ENCODE results near the gene GTPBP8. TPM values are rescaled to one million over a fixed set of nuclear protein-coding genes. Genes with fewer than 3 reads are reported as not detected.

GTPBP8 gene
- total RNA-seq, 3 donors from 2014 or later = 11.8 to 17.4 (median 17.0) TPM

- intact Hi-C loops (cut with DNase I, micrococcal nuclease) = no loop called here
- TF ChIP-seq, protein P1, sequence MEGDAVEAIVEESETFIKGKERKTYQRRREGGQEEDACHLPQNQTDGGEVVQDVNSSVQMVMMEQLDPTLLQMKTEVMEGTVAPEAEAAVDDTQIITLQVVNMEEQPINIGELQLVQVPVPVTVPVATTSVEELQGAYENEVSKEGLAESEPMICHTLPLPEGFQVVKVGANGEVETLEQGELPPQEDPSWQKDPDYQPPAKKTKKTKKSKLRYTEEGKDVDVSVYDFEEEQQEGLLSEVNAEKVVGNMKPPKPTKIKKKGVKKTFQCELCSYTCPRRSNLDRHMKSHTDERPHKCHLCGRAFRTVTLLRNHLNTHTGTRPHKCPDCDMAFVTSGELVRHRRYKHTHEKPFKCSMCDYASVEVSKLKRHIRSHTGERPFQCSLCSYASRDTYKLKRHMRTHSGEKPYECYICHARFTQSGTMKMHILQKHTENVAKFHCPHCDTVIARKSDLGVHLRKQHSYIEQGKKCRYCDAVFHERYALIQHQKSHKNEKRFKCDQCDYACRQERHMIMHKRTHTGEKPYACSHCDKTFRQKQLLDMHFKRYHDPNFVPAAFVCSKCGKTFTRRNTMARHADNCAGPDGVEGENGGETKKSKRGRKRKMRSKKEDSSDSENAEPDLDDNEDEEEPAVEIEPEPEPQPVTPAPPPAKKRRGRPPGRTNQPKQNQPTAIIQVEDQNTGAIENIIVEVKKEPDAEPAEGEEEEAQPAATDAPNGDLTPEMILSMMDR (IDR thresholded peaks at IDR 0.05) = no peak
- H3K9me3 ChIP-seq = peaks cover 9% of the 10 kb centered on the region
- H3K4me1 ChIP-seq (ENCODE audit: low read depth) = no peaks in the 10 kb centered on the region
- H3K4me3 ChIP-seq = no peak overlapping the region
- DNase-seq = no peak
- no peaks in the 10 kb centered on the region for H3K36me3 ChIP-seq (ENCODE audit: low read depth)
- no peak for ATAC-seq
Measured at GRCh38 chr3:112965656-112966055, 25.1 kb upstream of the GTPBP8 start.

DNA sequence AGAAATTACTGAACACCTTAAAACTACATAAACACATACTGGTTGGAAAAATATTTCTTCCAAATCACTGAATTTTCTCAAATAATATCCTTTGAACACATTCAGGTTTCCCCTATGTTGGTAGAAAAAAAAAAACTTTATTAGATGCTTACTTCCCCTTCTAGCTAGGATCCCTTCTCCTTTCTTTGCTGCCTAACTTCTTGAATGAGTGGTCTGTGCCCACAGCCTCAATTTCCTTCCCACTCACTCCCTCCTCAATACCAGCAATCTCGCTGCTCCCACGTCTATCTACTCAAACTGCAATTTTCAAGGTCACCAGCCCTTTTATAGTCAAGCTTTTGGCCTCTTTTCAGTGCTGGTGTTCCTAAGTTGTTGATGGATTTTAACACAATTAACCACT lies 24.2 kb upstream of the GTPBP8 start:
- Histone ChIP-seq H3K9me3 (peaks cover 9% of the 10 kb centered on the region), H3K4me1 (ENCODE audit: low read depth) (no peaks in the 10 kb centered on the region), H3K4me3 (no peak overlapping the region), H3K36me3 (ENCODE audit: low read depth) (no peaks in the 10 kb centered on the region)
- DNase-seq (no peak), ATAC-seq (no peak)
- intact Hi-C loops (cut with DNase I, micrococcal nuclease) = no loop called here
- TF ChIP-seq, protein P1 (IDR thresholded peaks at IDR 0.05) = no peak

DNA sequence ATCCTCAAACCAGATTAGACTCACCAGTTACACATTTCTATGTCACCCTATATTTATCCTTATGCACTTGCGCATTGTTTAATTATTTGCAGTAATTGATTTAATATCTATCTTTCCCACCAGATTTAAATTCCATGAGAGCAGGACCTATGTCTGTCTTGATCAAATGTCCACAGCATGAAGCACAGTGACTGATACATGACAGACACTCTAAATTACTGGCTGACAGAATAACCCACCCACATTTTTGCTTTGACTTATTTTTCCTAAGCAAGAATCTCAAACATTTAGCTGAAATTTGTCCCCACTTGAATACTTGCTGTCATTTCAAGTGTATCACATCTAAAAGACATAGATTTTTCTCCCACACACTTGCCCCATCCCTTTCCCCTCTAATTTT lies 23.4 kb upstream of the GTPBP8 start:
- TF ChIP-seq, protein P1 (IDR thresholded peaks at IDR 0.05) = no peak
- DNase-seq = no peak

GRCh38 chr3:112967828-112968227 lies 23.0 kb upstream of the GTPBP8 start:
- Histone ChIP-seq H3K9me3 (peaks cover 9% of the 10 kb centered on the region), H3K4me1 (ENCODE audit: low read depth) (no peaks in the 10 kb centered on the region), H3K36me3 (ENCODE audit: low read depth) (no peaks in the 10 kb centered on the region), H3K4me3 (no peak overlapping the region)
- no peak for DNase-seq
- intact Hi-C loops (cut with DNase I, micrococcal nuclease) = no loop called here
- TF ChIP-seq, protein P1 (IDR thresholded peaks at IDR 0.05) = no peak
- no peak for ATAC-seq

More for the DNA sequence above, 23.4 kb upstream of the GTPBP8 start:
- Histone ChIP-seq H3K4me1 (ENCODE audit: low read depth) (no peaks in the 10 kb centered on the region), H3K9me3 (peaks cover 9% of the 10 kb centered on the region), H3K4me3 (no peak overlapping the region), H3K36me3 (ENCODE audit: low read depth) (no peaks in the 10 kb centered on the region)
- intact Hi-C loops (cut with DNase I, micrococcal nuclease) = no loop called here
- no peak for ATAC-seq

GRCh38 chr3:112972158-112972557 lies 18.6 kb upstream of the GTPBP8 start:
- Histone ChIP-seq H3K4me3 (no peak overlapping the region), H3K4me1 (ENCODE audit: low read depth) (no peaks in the 10 kb centered on the region), H3K9me3 (no peaks in the 10 kb centered on the region), H3K36me3 (ENCODE audit: low read depth) (no peaks in the 10 kb centered on the region)
- ATAC-seq (no peak), DNase-seq (no peak)
- TF ChIP-seq, protein P1 (IDR thresholded peaks at IDR 0.05) = no peak
- intact Hi-C loops (cut with DNase I, micrococcal nuclease) = loop anchor here (10.0 kb wide), 2 partner anchors 237 to 327 kb away; partner anchors contain the start of gene CCDC80 (in 2 of the 2)
